DND-41 (cell line): ENCODE results near the gene IFT27.

Experiments
- ATAC-seq: fragments of 200-7000 bp; cut with Tn5 transposase; 3 replicates; pipeline ENCODE4 v1.9.1; 2021; ENCODE audit warnings: low read depth; ENCODE audit not compliant: insufficient read depth
- DNase-seq: peaks from one replicate; pipeline ENCODE4 v3.0.0-alpha.2; 2020
- H2AFZ ChIP-seq: 2 replicates; pipeline ENCODE4 v1.6.0; 2012; ENCODE audit warnings: low read depth, low read length
- H3K27ac ChIP-seq: 2 replicates; pipeline ENCODE4 v1.5.1; 2012; ENCODE audit warnings: low read length, inconsistent platforms
- H3K27me3 ChIP-seq: fragments of 200-600 bp; sonication (generic); 2 replicates; pipeline ENCODE4 v1.6.0; 2012; ENCODE audit warnings: low read length, mild to moderate bottlenecking, inconsistent platforms; ENCODE audit not compliant: insufficient read depth, poor library complexity
- H3K36me3 ChIP-seq: 2 replicates; pipeline ENCODE4 v1.5.1; 2012; ENCODE audit warnings: low read length, inconsistent platforms; ENCODE audit not compliant: insufficient read depth
- H3K4me1 ChIP-seq: 2 replicates; pipeline ENCODE4 v1.5.1; 2012; ENCODE audit warnings: mild to moderate bottlenecking, low read length; ENCODE audit not compliant: insufficient read depth
- H3K4me2 ChIP-seq: 2 replicates; pipeline ENCODE4 v1.6.0; 2012; ENCODE audit warnings: mild to moderate bottlenecking, moderate library complexity, low read length, inconsistent platforms; ENCODE audit not compliant: insufficient read depth
- H3K4me3 ChIP-seq, 2 experiments: fragments of 200-600 bp in 1 of 2; shearing (Covaris generic) in 1 of 2; 2 replicates each; pipeline ENCODE4 v1.5.1; 2012 to 2016; ENCODE audit warnings: inconsistent platforms in 2 of 2, low read length in 2 of 2, mild to moderate bottlenecking in 2 of 2, low read depth in 1 of 2, moderate library complexity in 1 of 2
- H3K79me2 ChIP-seq: 2 replicates; pipeline ENCODE4 v1.6.0; 2012; ENCODE audit warnings: low read length, inconsistent platforms; ENCODE audit not compliant: insufficient read depth
- H3K9ac ChIP-seq: 2 replicates; pipeline ENCODE4 v1.6.0; 2012; ENCODE audit warnings: low read depth, mild to moderate bottlenecking, inconsistent platforms, low read length, moderate library complexity
- H3K9me3 ChIP-seq: 2 replicates; pipeline ENCODE4 v1.5.1; 2012; ENCODE audit warnings: low read length, moderate library complexity, mild to moderate bottlenecking, inconsistent platforms; ENCODE audit not compliant: insufficient read depth, severe bottlenecking
- H4K20me1 ChIP-seq: 2 replicates; pipeline ENCODE4 v1.6.0; 2012; ENCODE audit warnings: low read length; ENCODE audit not compliant: insufficient read depth
- EZH2 ChIP-seq: IDR thresholded peaks from 3 replicates; pipeline ENCODE4 v1.6.1; 2012; ENCODE audit warnings: borderline replicate concordance, low read depth, mild to moderate bottlenecking, moderate library complexity, low read length, inconsistent platforms; ENCODE audit not compliant: severe bottlenecking
- TF ChIP-seq, protein P1 (sequence below): IDR thresholded peaks from 2 replicates; pipeline ENCODE4 v1.5.1; 2012; ENCODE audit warnings: borderline replicate concordance, low read length, moderate library complexity, mild to moderate bottlenecking; ENCODE audit not compliant: poor library complexity, severe bottlenecking; ENCODE audit errors: extremely low read depth

The IFT27 gene

GRCh38 chr22:36730176-36730858 is 45.6 kb downstream of the IFT27 start:
- no peak overlapping the region for H3K4me2 ChIP-seq
- TF ChIP-seq EZH2, result no peak
- TF ChIP-seq, protein P1, sequence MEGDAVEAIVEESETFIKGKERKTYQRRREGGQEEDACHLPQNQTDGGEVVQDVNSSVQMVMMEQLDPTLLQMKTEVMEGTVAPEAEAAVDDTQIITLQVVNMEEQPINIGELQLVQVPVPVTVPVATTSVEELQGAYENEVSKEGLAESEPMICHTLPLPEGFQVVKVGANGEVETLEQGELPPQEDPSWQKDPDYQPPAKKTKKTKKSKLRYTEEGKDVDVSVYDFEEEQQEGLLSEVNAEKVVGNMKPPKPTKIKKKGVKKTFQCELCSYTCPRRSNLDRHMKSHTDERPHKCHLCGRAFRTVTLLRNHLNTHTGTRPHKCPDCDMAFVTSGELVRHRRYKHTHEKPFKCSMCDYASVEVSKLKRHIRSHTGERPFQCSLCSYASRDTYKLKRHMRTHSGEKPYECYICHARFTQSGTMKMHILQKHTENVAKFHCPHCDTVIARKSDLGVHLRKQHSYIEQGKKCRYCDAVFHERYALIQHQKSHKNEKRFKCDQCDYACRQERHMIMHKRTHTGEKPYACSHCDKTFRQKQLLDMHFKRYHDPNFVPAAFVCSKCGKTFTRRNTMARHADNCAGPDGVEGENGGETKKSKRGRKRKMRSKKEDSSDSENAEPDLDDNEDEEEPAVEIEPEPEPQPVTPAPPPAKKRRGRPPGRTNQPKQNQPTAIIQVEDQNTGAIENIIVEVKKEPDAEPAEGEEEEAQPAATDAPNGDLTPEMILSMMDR, result no peak
- no peak overlapping the region for H3K9ac ChIP-seq
- no peaks in the 10 kb centered on the region for H3K9me3 ChIP-seq
- H4K20me1 ChIP-seq, result no peaks in the 10 kb centered on the region; the same call in 1 of the 2 replicates
- no peaks in the 10 kb centered on the region for H3K36me3 ChIP-seq
- no peaks in the 10 kb centered on the region for H3K79me2 ChIP-seq
- peaks cover 13% of the 10 kb centered on the region for H3K27me3 ChIP-seq
- no peak for DNase-seq
- H2AFZ ChIP-seq, result no peak overlapping the region
- H3K4me3 ChIP-seq, result no peak overlapping the region
- H3K27ac ChIP-seq, result no peak overlapping the region
- ATAC-seq, result no peak
- no peaks in the 10 kb centered on the region for H3K4me1 ChIP-seq

DNA sequence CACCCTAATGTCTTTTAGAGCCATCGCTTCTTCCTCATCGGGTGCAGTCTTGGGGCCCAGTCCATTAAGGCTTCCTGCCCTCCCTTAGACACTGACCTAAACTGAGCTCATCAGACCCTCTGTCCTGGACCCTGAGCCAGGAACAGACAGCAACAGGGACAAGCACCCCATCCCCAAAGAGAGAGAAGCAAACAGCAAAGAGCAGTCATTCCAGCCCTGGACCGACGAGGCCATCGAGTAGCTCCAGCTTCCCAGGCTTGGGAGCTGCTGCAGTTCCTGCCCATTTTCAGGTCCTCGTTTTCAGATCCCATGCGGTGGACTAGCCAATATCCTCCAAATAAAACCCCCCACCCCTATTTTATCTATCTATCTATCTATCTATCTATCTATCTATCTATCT is 46.6 kb downstream of the IFT27 start:
- no peak overlapping the region for H3K4me2 ChIP-seq
- TF ChIP-seq, protein P1, result no peak
- TF ChIP-seq EZH2, result no peak
- H3K4me1 ChIP-seq, result no peaks in the 10 kb centered on the region
- H3K36me3 ChIP-seq, result no peaks in the 10 kb centered on the region
- no peak overlapping the region for H3K9ac ChIP-seq
- no peak for DNase-seq
- no peaks in the 10 kb centered on the region for H3K79me2 ChIP-seq
- peaks cover 13% of the 10 kb centered on the region for H3K27me3 ChIP-seq
- no peak overlapping the region for H3K4me3 ChIP-seq
- no peak overlapping the region for H2AFZ ChIP-seq
- no peaks in the 10 kb centered on the region for H3K9me3 ChIP-seq
- no peak for ATAC-seq
- no peak overlapping the region for H3K27ac ChIP-seq
- no peaks in the 10 kb centered on the region; the same call in 1 of the 2 replicates for H4K20me1 ChIP-seq

- no peaks in the 10 kb centered on the region; the same call in 1 of the 2 replicates for H4K20me1 ChIP-seq
- no peaks in the 10 kb centered on the region for H3K4me1 ChIP-seq
- no peaks in the 10 kb centered on the region for H3K9me3 ChIP-seq
- no peak overlapping the region for H3K4me2 ChIP-seq
- no peaks in the 10 kb centered on the region for H3K36me3 ChIP-seq
- no peak overlapping the region for H3K9ac ChIP-seq
- no peak overlapping the region for H2AFZ ChIP-seq
- no peaks in the 10 kb centered on the region for H3K79me2 ChIP-seq
- TF ChIP-seq, protein P1, result no peak
- no peak for TF ChIP-seq EZH2
- ATAC-seq (no peak), DNase-seq (no peak)
- no peak overlapping the region for H3K27ac ChIP-seq
- H3K27me3 ChIP-seq, result peaks cover 13% of the 10 kb centered on the region
- no peak overlapping the region for H3K4me3 ChIP-seq
These were observed 47.4 kb downstream of the IFT27 start for GRCh38 chr22:36728505-36728904.
